HG03571 (cell line): ENCODE measurements around the gene MFGE8.
"Not testable (repeated sequence)": the region's sequence is repeated elsewhere in the genome, so short reads cannot be mapped to it uniquely, and the experiment has no call there.

ENCODE experiments used
- ATAC-seq: cut with Tn5 transposase; IDR thresholded peaks from one replicate; pipeline ENCODE4 v1.9.1; 2021; ENCODE audit not compliant: unreplicated experiment

Gene MFGE8, protein sequence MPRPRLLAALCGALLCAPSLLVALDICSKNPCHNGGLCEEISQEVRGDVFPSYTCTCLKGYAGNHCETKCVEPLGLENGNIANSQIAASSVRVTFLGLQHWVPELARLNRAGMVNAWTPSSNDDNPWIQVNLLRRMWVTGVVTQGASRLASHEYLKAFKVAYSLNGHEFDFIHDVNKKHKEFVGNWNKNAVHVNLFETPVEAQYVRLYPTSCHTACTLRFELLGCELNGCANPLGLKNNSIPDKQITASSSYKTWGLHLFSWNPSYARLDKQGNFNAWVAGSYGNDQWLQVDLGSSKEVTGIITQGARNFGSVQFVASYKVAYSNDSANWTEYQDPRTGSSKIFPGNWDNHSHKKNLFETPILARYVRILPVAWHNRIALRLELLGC

DNA sequence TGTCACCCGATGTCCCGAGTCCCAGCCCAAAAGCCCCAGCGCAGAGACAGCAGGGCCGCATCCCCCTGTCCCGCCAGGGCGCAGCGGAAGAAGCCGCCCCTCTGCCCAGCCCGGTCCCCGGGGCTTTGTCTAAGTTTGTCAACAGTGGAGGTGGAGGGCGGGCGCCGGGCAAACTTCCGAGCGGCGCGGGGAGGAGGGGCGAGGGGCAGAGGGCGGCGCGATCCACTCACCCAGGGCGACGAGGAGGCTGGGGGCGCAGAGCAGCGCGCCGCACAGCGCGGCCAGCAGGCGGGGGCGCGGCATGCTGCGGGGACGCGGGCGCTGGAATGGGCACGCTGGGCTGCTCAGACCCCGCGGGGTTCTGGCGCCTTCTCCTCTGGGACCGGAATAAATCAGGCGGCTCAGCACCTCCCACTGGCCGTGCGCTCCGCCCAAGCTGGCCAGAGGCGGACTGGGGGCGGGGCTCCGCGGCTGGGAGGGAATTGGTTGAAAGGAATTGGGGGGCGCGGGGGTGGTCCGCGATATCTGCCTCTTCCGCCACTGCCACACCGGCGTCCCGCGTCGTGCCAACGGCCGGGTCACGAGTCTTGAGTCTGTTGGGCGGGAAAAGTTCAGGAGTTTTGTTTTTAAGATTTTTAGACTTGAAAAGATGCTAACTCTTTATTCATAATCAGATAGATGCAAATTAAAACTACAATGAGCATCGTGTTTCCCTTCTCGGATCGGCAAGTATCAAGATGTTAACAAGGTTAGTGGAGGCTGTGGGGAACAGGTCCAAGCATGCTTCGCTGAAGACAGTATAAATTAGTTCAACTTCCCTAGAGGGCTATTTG lies at the start of gene MFGE8:
Gene MFGE8 (minus strand): TSS at position 363 of the 833 bp plus-strand sequence. CDS start 60 bp downstream, at position 303.
- peak; percentile 72 for ATAC-seq

DNA sequence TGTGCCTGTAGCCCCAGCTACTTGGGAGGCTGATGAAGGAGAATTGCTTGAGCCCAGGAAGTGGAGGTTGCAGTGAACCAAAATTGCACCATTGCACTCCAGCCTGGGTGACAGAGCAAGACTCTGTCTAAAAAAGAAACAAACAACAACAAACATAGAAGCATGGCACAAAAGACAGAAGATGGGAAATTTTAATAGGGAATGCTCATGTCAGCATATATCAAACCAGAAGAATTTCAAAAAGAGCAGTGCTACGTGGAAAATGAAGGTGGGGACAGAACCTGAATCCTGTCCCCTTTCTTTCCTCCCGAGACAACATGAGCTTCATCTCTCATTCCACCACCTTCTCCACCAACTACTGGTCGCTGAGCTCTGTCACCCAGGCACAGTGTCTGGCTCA lies 46.3 kb upstream of the MFGE8 start:
- ATAC-seq = no peak

DNA sequence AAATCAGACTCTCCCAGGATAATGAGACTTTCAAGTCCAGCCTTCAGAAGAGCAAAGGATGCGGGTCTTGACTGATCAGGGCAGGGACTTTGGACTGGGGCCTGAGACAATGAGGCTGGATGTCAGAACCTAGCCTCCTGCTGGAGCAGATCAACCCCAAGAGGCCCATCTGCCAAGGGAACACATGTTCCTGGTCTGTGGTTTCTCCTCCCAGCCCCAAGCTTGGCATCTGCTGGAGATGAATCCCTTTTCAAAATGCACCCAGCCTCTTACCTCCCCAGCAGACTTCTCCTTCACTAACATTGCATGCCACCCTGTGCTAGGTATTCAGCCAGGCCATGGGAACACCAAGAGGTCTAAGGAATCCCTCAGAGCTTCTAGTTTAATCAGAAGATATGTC lies 43.7 kb upstream of the MFGE8 start:
- ATAC-seq = no peak

DNA sequence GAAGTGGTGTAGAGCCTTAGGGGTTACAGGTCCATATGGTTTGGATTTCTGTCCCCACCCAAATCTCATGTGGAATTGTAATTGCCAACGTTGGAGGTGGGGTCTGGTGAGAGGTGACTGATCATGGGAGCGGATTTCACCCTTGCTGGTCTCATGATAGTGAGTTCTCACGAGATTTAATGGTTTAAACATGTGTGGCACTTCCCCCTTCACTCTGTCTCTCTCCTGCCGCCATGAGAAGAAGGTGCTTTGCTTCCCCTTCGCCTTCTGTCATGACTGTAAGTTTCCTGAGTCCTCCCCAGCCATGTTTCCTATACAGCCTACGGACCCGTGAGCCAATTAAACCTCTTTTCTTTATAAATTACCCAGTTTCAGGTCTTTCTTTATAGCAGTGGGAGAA lies 43.1 kb upstream of the MFGE8 start:
- ATAC-seq = no peak

DNA sequence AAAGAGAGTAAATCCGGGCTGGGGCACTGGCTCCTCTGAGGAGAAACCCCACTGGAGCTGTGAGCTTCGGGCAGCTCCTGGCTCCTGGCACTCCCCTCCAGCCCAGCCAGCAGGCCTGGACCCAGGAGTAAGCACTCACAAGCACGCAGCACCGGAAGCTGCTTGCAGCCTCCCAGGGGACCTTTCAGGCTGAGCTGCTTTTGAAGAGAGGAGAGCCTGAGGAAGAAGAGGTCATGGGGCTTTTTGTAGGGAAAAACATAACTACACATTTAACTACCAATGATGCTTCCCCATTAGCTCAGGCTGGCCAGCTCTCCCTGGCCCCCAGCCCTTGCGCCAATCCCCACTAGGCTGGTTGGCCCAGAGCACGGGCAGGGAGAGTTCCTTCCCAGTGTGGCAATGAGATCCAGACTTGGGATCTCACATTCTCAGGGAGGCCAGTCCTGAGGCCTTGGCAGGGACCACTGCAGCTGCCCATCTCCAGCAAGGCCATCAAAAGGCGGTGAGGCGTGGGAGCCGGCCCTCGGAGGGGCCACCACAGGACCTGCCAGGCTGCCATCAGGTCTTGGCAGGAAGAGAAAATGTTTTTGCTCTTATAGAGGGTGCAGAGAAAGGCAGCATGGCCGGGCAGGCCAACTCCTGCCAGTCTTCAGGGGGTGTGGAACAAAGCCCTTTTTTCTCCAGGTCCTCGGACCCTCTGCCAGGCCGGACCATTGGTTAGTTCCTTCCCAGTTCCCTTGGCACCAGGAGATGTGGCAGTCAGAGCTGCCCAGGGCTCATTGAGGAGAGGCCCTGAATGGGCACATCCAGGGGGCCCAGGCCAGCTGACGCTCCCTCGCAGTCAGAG lies 41.5 kb upstream of the MFGE8 start:
- ATAC-seq = no peak

DNA sequence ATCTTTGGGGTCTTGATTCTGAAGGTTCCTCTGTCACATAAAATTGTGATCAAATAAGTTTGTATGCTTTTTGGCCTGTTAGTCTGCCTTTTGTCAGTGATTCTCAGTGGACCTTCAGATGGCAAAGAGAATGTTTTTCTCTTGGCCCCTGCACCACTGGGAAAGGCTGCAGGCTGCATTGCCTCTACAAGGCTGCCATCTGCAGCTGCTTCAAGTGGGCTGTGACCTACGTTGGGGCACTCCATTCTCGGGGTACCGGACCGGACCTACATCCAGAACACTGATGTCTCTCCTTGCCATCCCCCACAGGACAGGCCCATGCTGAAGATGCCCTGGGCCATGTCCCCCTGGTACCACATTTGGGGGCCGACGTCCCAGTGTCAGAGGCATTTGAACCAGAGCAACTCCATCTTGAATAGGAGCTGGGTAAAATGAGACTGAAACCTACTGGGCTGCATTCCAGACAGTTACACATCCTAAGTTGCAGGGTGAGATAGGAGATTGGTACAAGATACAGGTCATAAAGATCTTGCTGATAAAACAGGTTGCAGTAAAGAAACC lies 37.5 kb upstream of the MFGE8 start:
- no peak for ATAC-seq

DNA sequence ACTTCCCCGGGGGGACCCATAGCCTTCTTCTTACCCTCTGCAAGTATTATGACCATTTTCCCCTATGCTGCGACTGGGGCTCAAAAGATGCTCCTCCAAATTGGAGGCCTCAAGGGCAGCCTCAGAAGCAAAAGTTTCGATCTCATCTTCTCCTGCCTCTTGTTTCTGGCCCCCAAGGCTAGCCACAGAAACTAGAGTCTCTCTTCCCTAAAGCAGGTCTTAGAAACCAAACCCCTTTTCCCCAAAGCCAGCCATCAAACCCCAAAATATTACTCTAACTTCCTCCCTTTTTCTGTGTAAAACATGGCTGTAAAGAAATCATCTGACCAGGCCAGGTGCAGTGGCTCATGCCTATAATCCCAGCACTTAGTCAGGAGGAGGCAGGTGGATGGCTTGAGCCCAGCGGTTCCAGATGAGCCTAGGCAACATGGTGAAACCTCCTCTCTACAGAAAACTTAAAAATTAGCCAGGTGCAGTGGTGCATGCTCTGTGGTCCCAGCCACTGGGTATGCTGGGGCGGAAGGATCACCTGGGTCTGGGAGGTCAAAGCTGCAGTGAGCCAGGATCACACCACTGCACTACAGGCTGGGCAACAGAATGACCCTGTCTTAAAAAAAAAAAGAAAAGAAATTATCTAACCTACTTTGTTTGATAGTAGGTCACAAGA lies 36.7 kb upstream of the MFGE8 start:
- no peak for ATAC-seq

DNA sequence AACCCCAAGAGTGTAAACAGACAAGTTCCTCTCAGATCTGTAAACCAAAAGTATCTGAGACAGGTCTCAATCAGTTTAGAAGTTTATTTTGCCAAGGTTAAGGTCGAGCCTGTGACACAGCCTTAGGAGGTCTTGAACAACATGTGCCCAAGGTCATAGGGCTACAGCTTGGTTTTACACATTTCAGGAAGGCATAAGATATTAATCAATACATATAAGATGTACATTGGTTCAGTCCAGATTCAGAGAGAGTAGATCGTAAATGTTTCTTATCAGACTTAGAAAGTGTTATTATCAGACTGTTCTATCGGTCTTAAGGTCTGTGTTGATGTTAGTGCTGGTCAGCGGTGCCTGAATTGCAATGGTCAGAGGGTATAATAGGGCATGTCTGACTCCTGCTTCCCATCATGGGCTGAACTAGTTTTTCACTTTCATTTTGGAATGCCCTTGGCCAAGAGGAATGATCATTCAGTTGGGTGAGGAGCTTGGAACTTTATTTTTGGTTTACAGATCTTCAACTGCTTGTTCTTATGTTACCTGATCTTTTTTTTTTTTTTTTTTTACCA lies 27.0 kb upstream of the MFGE8 start:
- no peak for ATAC-seq

DNA sequence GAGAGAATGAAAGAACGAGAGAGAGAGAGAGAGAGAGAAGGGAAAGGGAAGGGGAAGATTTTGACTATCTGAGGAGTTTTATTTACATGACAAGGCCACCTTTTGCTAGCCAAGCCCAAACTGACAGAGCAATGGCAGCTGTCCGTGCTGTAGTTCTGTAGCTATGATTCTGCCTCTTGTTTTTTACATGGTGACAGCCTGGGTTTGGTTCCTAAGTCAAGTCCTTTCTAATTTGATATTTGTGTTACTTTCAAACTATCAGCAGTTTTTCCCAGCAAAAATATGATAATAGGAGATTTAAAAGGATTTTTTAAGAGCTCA lies 26.3 kb upstream of the MFGE8 start:
- no peak for ATAC-seq

DNA sequence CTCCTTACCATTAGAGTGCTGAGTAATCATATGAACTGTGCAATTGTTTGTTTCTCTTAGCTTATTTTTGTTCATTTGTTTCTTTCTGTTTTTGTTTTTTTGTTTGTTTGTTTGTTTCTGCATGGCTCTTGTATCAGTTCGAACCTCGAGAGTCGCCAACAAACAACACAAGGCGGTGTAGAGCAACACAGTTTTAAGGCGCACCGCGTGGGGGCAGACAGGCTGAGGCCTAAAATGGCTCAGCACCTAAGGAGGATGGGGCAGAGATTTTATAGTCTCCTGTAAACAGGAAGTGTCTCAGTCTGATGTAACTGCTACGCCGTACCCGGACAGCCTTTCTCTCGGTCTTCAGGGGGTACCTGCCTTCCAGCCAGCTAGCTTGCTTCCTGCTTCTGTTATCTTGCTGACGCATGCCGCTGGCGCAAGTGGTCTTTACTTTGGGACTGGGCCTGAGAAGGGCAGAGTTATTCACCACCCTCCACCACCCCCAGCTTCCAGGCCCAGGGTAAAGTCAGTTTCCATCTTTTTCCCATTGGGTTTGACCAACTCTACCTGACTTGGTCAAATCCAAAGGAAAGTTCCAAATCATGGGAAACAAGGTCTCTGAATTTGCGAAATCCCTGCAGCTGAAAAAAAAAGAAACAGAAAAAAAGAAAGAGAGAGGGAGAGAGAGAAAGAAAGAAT lies 25.8 kb upstream of the MFGE8 start:
- no peak for ATAC-seq

DNA sequence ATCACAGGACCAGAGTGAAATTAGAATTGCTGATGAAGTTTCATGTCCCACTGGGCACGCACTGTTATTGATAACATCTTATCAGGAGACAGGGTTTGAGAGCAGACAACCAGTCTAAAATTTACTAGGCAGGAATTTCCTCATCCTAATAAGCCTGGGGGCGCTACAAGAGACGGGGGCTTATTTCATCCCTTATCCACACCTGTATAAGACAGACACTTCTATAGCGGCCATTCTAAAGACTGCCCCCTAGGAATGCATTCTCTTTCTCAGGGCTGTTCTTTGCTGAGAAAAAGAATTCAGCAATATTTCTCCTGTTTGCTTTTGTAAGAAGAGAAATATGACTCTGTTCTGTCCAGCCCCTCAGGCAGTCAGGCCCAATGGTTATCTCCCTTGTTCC lies 21.3 kb upstream of the MFGE8 start:
- ATAC-seq = not testable (repeated sequence)

DNA sequence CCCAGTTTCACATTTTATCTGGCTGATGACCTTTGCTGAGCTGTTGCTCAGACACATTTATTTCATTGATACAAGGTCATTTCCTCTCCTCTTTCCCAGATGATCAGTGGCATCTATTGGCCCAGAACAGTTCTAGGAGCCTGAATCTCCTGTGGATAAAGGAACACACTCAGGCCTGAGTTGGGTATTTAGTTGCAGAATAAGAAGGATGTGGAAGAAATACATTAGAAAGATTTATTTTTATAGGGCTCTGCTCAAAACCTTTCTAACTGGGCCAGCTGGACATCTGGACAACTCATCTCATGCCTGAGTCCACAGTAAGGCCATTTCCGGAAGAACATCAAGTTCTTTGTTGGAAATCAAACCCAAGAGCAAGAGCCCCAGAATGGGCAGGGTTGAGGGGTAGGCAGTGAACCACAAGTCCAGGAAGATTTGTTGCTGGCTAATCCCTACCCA lies 19.7 kb upstream of the MFGE8 start:
- no peak for ATAC-seq

DNA sequence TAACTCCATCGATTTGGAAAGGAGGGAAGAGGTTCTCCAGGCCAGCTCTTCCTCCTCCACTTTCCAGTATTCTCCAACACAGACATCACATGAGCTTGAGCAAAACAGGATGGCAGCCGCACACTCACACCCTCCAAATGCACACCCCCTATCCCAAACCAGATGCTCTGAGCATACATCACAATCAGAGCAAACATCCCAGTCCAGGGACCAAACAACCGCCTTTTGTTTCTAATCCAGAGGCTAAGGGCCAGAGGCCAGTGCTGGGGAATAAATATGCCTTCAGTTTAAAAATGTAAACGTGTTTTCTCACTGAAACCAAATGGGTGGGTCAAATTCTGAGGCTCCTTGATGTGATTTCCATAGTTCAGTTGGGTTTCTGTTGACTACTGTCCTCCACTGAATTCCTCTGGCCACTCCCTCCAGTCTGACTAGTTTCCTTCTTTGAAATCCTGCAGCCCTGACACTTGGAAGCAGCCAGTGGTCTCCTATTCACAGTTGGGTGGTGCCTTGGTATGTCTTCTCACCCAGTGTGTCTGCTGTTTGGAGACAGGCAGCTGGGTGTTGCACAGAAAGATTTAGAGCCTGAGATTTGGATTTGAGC lies 19.2 kb upstream of the MFGE8 start:
- no peak for ATAC-seq

DNA sequence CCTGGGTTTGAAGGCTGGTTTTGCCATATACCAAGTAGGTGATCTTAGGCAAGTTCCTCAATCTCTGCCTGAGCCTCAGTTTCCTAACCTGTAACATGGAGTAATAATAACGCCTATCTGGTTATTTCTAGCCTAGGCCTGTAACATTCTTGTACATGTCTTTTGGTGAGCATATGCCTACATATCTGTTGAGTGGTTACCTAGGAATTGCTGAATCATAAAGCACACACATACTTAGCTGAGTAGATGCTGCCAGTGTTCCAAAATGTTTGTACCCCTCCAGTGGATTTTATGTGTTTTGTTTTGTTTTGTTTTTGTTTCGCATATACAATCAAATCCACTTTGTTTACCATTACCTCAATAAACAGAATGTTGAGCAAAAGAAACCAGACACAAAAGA lies 17.4 kb upstream of the MFGE8 start:
- no peak for ATAC-seq

DNA sequence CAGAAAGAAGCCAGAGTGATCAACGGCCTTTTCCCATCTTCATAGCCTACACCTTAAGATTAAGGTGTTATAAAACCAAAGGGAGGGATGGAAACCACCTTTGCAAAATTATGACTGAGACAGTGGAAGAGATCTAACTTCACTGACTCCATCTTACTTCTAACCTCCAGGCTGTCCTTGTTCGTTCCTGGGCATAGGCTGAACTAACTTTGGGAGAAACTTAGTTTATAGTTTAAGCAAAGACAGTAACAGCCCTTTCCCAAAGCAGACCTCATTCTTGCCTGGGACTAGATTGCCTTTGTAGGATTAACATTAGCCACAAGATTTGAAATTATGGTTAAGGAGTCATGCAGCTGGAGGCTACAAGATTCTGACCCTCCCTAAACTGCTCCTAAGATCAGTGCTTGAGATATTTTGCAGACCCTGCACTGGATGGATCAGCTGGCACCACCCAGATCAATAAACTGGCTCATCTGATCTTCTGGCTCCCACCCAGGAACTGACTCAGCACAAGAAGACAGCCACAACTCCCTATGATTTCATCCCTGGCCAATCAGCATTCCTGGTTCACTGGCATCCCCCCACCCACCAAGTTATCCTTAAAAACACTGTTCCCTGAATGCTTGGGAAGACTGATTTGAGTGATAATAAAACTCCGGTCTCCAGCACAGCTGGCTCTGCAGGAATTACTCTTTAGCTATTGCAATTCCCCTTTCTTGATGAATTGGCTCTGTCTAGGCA lies 16.3 kb upstream of the MFGE8 start:
- ATAC-seq = not testable (repeated sequence)

DNA sequence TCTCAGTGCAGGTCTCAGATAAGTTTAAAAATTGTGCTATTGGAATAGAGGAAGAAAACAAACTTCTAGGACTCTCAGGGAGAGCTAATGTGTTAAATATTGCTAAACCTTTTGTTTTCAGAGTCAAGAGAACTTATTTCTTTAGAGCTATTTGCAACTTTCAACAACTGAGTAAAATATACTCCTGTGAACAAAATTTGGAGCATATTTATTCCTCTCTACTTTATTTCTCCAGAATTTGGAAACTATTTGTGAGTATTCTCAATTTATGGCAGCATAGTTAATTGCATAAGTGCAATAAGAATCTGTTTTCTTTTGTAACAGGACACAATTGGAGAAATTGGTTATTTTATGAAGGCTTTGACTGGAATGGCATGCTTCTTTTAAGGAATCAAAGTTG lies 15.0 kb upstream of the MFGE8 start:
- ATAC-seq = not testable (repeated sequence)

DNA sequence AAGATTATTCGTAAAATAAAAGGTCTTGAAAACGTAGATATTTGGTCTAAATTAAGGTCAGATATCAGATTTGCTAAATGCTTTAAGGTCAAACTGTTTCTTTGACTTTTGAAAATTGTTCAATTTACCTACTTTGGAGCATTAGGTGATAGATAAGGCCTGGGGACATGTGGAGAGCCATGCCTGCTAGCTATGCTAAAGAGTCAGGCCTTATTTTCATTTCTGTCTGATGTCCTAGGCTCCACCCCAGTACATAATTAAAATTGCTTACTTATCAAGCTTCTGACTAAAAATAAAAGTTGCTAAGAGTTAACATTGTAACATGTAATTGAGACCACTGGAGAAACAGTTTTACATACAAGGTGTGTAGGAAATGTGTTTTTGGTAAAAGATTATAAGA lies 12.5 kb upstream of the MFGE8 start:
- not testable (repeated sequence) for ATAC-seq

DNA sequence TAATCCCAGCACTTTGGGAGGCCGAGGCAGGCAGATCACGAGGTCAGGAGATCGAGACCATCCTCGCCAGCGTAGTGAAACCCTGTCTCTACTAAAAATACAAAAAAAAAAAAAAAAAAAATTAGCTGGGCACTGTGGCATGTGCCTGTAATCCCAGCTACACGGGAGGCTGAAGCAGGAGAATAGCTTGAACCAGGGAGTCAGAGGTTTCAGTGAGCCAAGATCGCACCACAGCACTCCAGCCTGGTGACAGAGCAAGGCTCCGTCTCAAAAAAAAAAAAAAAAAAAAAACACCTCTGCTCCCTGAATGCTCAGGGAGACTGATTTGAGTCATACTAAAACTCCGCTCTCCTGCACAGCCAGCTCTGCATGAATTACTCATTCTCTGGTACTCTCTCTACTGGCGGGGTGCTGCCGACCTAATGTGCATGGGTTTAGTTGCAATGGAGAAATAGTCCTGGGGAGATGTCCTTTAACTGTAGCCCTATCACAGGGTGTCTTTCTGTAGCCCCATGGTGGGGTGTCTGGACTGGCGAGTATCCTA lies 7.8 kb upstream of the MFGE8 start:
- peak; percentile 54 for ATAC-seq
